GM19467 (cell line): ENCODE data around the gene TTC28.

ENCODE experiments used
- ATAC-seq: cut with Tn5 transposase; IDR thresholded peaks from one replicate; pipeline ENCODE4 v1.9.1; 2021; ENCODE audit warnings: mild to moderate bottlenecking, moderate library complexity; ENCODE audit not compliant: unreplicated experiment

TTC28 gene

DNA sequence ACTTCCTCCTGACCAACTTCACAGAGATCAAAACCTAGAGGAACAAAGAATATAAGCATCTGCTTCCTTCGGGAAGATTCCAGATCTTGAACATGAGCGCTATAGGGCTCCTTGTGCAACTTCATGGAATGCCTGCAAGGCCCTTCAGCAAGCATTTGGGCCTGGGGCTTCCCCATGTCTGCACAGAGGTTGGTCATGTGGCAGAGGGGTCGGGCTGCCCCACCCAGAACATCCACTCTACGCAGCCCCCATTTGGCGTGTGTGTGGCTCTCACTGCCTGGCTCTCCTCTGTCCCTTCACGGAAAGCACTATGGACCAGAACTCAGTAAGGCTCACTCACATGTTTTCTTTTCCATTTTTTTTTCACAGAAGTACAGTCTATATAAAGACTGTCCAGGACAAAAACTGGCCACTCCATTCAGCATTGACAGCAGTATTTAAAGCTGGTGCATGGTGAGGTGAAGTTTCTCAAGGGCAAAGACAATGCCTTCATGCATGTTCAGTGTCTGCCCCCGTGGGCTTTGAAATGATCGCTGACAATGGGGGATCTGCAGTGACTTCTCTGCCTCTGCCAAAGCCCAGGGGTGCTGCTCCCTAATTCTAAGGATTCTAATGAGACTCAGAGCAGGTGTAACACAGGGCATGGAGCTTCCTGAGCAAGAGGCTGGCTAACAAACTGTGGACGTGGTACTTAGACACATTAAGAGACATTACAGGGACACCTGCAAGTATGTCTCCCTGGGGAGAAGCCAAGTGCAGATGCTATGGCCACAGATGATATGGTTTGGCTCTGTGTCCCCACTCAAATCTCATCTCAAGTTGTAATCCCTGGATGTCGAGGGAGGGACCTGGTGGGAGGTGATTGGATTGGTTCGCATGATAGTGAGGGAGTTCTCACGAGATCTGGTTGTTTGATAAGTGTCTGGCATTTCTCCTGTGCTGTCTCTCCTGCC lies 694.0 kb downstream of the TTC28 start:
- ATAC-seq = no peak

DNA sequence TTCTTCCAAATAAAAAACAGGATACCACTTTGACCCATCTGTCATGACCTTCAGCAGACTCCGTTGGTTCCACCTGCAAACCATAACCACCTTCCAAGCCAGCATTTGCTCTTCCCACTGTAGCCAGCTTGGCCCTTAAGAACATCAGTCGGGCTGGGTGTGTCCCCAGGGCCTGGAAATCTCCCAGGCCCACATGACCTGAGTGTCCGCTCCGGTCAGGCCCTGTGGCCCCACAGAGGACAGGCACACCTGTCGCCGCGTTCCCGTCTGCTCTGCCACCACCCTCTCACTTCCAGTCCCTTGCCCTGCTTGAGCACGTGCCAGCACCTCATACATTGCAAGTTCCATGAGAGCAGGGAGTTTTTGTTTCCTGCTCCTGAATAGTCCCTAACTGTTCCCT lies 694.9 kb downstream of the TTC28 start:
- no peak for ATAC-seq

DNA sequence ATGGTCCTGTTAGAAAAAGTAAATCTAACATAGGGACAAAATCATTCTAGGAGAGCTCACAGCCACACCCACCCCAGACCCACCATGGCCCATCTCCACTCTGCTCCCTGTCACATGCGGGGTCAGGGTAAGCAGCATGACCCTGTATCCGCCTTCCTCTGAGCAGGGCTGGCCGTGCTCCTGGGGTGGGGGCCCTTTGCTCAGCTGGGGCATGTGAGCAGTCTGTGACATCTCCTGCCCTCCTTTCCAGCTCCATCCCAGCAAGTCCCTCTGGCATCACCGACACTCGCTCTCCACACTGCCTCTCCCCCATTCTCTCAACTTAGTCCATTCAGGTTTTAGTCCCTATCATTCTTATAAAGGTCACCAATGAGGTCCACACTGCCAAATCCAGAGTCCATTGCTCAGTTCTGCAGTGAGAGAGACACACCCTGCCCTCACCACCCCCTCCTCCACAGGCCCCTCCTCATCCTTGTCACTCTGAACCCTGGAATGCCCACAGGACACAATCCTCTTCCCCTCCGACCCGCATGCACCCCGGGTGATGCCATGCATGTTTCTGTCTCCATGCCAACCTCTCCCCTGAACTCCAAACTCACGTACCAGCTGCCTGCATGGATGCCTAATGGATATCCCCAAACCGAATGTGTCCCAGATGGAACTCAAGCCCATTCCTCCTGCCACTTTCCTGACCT lies 695.5 kb downstream of the TTC28 start:
- no peak for ATAC-seq

DNA sequence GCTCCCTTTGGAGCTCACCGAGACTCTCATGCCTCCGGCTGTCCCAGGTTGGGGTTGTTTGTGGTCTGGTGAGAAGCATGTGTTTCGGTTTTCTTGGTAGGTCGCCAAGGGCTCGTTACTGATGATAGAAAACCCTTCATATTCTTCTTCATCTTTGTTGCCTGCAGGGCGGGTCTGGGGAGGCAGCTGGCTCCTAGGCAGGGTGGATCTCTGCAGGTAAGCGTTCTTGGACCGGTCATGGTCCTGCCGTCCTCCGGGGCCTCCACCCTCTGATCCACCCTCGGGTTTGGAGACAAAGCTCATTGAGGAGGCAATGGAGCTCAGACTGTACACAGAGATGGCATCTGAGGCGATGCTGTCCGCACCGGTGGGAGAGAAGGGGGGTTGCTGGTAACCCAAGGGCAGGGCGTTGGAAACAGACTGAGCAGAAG lies 696.3 kb downstream of the TTC28 start:
- no peak for ATAC-seq

- no peak for ATAC-seq
These were observed 696.9 kb downstream of the TTC28 start for GRCh38 chr22:27982630-27983180.

GRCh38 chr22:27982106-27982505 lies 697.5 kb downstream of the TTC28 start:
- no peak for ATAC-seq

DNA sequence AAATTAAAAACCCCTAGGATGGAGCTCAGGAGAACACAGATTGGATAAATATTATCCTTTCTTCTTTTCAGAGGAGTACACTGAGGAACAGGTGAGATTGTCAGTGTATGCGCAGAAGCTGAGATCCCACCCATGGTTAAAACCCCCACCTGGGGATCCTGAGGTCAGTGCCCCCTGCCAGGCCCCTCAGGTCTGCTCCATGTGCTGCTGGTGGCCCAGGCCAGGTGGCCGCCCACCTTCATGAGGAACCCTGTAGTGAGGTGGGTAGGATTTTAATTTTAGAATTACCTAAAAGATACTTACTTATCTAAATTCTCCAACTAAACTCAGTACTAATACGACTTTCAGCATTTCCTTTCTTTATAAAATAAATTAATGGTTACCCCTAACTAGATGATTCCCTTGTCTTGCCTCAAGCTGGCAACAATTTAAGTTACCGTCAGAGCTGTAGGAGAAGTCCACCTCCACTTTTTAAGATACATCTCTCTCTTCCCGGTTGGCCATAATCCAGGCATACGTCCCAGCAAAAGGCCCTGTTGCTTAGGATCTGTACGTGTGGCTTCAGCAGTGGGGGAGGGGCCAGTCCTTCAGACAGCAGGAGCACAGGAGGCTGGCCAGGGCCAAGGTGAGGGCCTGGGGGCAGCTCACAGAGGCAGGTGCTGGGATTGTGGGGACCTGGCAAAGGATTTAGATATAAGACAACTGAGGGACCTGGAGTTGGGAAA lies 699.1 kb downstream of the TTC28 start:
- ATAC-seq = no peak

DNA sequence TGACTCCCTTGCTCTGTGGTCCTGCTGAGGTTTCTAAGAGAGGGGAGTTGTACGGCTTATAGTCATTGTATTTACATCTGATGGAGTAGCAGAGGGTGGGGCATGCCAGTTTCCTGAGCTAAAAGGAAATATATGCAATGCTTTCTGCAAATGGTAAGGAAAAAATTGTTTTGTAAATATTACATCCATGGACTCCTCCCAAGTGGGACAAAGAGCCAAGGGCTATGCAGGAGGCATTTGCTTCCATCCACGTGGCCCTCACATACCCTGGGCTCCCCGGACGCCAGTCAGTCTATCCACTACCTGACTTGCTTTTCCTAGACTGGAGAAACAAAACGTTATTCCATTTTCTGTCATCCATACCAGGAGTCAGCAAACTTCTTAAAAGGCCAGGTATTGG lies 700.8 kb downstream of the TTC28 start:
- ATAC-seq = no peak

DNA sequence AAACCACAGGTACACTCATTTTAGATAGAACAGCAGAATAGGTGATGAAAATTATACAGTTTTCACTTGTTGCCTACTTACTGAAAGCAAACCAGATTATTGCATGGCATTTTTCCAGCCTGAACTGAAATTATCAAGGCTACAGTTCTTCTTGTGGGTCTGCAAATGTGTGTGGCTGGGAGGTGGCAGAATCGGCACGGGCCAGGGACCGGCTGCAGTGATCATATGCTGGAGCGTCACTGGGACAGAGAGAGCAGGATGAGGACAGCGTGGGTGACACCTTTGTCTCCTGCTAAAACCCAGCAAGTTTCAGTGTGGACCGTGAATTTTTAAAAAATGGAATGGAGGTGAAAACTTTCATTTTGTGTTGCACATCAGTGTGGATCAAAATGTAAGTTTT lies 701.3 kb downstream of the TTC28 start:
- no peak for ATAC-seq

DNA sequence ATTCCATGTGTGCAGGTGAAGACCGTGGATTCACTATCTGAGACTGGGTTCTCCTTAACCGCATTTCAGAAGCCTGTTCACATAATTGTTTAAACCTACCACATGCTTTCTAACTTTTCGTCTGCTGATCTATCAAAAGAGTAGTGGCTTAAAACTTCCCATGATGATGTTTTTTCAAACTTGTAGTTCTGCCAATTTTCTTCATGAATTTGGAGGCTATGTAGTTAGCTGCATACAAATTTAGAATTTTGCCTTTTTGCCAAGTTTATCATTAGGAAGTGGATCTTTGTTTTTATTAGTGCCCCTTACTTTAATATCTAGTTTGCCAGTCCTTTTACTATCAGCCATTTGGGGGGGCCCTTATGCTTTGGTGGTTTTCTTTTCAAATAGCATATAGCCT lies 703.1 kb downstream of the TTC28 start:
- ATAC-seq = no peak

DNA sequence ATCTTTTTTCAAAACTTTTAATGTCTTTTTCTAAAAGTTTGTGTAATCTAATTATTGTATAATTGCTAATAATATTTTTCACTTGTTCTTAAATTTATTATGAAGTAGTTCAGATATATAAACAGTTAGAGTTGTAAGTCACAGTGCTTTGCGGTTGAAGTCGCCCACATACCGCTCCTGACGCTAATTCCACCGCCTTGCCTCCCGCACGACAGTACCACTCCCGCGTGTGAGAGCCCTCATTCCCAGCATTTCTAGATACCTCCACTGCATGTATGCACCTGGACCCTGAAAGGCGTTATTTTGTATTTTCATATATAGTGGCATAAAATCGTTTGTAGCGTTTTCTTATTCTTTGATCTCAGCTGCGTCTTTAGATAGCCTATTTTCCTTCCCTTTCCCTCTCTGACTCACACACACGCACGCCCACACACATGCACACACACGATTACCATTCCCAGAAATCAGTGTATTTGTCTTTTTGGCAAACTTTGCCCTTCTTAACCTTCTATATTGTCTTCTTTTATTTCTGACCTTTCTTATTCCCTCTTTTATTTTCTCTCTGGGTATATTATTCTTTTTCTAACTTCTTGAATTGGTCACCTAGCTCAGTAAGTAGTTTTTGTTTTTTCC lies 704.1 kb downstream of the TTC28 start:
- no peak for ATAC-seq

- ATAC-seq = no peak
These were observed 705.8 kb downstream of the TTC28 start for GRCh38 chr22:27973846-27974245.

- ATAC-seq = no peak
These were observed 706.6 kb downstream of the TTC28 start for GRCh38 chr22:27972732-27973698.

DNA sequence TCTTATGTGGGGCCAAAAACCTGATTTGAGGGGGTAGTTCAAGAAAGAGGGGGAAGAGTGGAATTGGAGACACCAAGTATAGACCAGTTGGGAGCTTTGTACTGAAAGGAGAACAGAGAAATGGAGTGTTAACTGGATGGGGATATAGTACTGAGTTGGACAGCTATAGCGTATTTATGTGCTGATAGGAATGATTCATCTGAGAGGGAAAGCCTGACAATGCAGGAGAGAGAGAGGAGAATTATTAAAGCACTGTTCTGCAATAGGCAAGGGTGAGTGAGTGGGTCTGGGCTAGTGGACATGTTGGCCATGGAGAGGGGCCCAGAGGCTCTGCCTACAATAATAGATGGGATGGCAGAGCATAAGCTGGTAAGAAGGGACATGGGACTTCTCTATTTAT lies 707.7 kb downstream of the TTC28 start:
- no peak for ATAC-seq

- no peak for ATAC-seq
These were observed 708.9 kb downstream of the TTC28 start for GRCh38 chr22:27970596-27971220.

- ATAC-seq = no peak
These were observed 713.2 kb downstream of the TTC28 start for GRCh38 chr22:27966168-27967064.

DNA sequence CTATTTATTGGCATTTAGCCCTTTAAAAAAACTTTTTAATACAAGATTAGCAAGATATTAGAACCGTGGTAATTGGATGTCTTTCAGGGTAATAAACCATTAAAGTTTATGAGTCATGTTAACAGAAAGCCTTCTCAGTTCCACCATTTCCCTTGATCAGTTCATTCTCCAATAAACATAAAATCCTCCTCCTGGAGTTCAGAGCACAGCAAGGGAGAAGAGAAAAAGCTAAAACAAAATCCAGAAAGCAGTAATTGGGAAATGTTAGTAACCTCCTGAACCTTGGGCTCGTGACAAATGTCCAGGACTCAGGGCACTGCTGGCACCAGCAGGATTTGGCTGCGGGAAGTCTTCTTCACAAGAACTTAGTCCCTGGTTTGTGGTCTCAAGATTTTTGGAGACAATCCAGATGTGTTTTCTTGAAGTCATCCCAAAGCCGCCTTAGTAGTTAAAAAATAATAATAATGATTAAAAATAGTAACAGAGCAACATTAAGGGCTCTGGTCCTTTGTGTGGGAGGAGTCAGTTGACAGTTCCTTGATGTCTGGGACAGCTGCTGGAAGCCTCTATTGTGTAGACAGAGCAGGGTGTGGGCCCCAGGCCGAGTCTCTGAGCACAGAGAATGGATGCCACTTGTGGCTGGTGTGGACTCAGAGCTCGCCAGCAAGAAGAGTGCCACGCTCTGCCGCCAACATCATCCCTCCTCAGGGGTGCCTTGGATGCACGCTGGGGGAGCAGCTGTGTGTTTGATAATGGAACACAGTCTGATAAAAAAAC lies 717.2 kb downstream of the TTC28 start:
- ATAC-seq = no peak
